Mesodermal cell (in vitro differentiated cells): ENCODE measurements around the gene FBXO10.
"Not testable (repeated sequence)": the region's sequence is repeated elsewhere in the genome, so short reads cannot be mapped to it uniquely, and the experiment has no call there.

Source experiments
- H3K27ac ChIP-seq: 2 replicates; pipeline ENCODE4 v1.7.0; 2013; ENCODE audit warnings: mild to moderate bottlenecking, low read depth, low read length, moderate library complexity; ENCODE audit not compliant: severe bottlenecking
- H3K36me3 ChIP-seq: 2 replicates; pipeline ENCODE4 v1.7.1; 2013; ENCODE audit warnings: mild to moderate bottlenecking, low read length, moderate library complexity; ENCODE audit not compliant: control insufficient read depth, insufficient read depth
- H3K4me1 ChIP-seq: one replicate; pipeline ENCODE4 v1.7.1; 2013; ENCODE audit warnings: mild to moderate bottlenecking, low read length; ENCODE audit not compliant: insufficient read depth, control insufficient read depth, poor library complexity, severe bottlenecking
- H3K4me3 ChIP-seq: 2 replicates; pipeline ENCODE4 v1.7.0; 2013; ENCODE audit warnings: low read length, control low read depth, mild to moderate bottlenecking; ENCODE audit not compliant: insufficient read depth, poor library complexity, severe bottlenecking; ENCODE audit errors: extremely low read depth
- H3K9me3 ChIP-seq: 2 replicates; pipeline ENCODE4 v1.7.1; 2013; ENCODE audit warnings: mild to moderate bottlenecking, low read length, moderate library complexity; ENCODE audit not compliant: control insufficient read depth
- whole genome bisulfite sequencing, 2 experiments: methylation state at CpG; one replicate each; pipeline ENCODE4 v1.1.5; 2013; ENCODE audit warnings: missing lambda C conversion rate in 2 of 2; ENCODE audit not compliant: insufficient coverage in 2 of 2; 5-methylcytosine and 5-hydroxymethylcytosine counted together

Gene FBXO10

GRCh38 chr9:37514415-37514814, 61.8 kb downstream of the FBXO10 start:
- H3K27ac ChIP-seq, H3K9me3 ChIP-seq, H3K4me1 ChIP-seq, H3K4me3 ChIP-seq: not testable (repeated sequence)
- WGBS, 2 experiments: 93 to 98% methylated on average over 6 to 7 of the region's 10 CpGs
- H3K36me3 ChIP-seq: peaks cover 38% of the 10 kb centered on the region

DNA sequence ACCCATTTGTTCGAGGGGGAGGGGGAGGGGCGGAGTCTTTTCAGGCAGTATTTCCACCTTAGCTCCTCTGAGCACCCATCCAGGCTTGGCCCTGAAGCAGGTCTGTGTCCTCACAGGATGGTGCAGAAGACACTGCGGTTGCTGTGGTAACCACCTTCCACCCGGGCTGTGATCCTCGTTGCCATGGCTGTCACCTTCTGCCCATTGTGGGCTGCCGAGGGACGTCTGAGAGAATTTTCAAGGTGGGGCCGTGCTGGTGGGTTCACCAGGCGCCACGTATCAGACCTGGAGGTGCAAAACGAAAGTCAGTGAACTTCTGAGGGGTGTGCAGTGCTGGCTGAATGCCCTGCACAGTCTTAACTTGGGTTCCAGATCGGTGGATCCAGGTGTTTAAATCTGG, 63.7 kb downstream of the FBXO10 start:
- Histone ChIP-seq H3K4me3 (no peak overlapping the region), H3K9me3 (no peaks in the 10 kb centered on the region), H3K4me1 (no peaks in the 10 kb centered on the region), H3K36me3 (peaks cover 41% of the 10 kb centered on the region), H3K27ac (no peak overlapping the region)
- WGBS, 2 experiments: 80 to 86% methylated on average over 10 of the region's 12 CpGs

DNA sequence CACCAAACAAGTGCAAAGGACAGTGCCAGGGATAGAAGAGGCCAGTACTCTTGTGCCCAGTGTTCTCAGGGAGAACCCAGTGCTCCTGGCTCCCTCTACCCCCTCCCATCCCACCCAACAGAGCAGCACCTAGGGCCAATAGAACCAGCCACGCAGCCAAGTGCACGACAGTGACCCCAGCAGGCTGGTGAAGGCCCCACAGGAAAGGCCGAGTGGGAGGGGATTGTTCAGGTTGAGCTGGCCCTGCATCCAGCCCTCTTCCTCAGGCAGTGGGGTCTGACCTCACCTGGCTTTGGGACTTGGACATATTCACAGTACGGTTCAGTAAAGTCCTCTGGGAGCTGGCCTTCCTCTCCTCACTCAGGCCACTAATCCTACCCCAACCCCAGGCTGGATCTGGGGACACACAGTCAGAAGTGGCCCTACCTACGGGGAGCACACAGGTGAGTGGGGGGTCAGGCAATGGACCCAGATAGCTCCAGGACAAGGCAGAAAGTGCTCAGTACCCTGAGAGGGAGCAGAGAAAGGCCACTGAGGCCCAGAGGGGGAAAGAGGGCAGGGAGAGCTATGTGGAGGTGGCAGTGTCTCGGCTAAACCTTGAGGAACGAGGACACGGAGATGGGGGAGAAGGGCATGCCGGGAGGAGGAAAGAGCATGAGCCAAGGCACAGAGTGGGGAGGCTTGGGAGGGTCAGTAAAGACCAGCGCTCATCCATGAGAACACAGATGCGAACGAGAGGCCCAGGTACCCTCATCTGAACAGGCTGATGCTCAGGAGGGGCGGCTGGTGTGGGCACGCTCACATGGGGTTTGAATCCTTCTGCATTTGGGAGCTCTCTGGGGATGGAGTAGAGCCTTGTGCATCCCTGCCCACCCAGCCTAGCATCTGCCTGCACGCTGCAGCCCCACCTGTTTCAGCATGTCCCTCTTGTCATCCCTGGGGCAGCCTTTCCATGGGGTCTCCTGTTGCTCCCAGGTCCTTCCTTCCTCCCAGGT, 64.9 kb downstream of the FBXO10 start:
- H3K4me1 ChIP-seq: no peaks in the 10 kb centered on the region
- 74 to 82% methylated on average over 11 to 14 of the region's 15 CpGs for WGBS, 2 experiments
- H3K9me3 ChIP-seq: no peaks in the 10 kb centered on the region
- H3K27ac ChIP-seq: no peak overlapping the region
- no peak overlapping the region for H3K4me3 ChIP-seq
- H3K36me3 ChIP-seq: peaks cover 44% of the 10 kb centered on the region

GRCh38 chr9:37510053-37510452, 66.1 kb downstream of the FBXO10 start:
- not testable (repeated sequence) for H3K4me1 ChIP-seq, H3K27ac ChIP-seq, H3K4me3 ChIP-seq, H3K9me3 ChIP-seq
- H3K36me3 ChIP-seq: peaks cover 49% of the 10 kb centered on the region
- 80 to 87% methylated on average over 1 to 5 of the region's 5 CpGs for WGBS, 2 experiments

DNA sequence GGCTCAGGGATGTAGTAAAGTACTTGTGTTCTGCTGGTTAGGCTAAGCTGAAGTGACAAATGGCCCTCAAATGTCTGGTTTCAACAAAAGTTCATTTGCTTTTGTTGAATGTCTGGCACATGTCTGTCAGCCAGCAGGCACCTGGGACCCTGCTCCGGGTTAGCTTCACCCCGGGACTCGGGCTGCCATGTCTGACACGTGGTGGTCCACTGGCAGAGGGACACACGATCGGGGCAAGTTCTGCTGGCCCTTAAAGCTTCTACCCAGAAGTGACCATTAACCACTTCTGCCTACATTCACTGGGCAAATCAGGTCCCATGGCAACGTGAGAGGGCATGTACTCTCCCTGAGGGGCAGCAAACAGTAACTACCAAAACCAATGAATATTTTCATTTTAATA, 66.6 kb downstream of the FBXO10 start:
- WGBS, 2 experiments: 87 to 94% methylated on average over 6 to 7 of the region's 7 CpGs
- Histone ChIP-seq H3K4me3 (no peak overlapping the region), H3K36me3 (peaks cover 54% of the 10 kb centered on the region), H3K27ac (no peak overlapping the region), H3K9me3 (no peaks in the 10 kb centered on the region), H3K4me1 (no peaks in the 10 kb centered on the region)

DNA sequence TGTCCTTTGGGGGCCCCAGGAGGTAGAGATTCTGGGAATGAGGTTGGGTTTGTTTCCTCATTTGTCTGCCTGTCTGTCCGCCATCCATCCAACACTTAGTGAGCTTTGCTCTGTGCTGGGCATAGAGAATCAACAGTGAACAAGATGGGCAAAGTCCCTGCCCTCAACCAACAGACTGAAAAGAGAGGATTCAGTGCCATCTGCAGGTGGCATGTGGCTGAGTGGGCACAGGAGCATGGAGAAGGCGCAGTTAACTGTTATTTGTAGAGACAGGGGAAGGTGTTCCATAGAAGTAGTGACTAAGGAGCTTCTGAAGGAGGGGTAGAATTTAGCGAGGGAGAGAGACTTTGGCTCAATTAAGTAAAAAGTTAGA, 67.4 kb downstream of the FBXO10 start:
- no peak overlapping the region for H3K4me3 ChIP-seq
- WGBS, 2 experiments: 90 to 100% methylated on average over 2 to 3 of the region's 3 CpGs
- H3K9me3 ChIP-seq: no peaks in the 10 kb centered on the region
- peaks cover 55% of the 10 kb centered on the region for H3K36me3 ChIP-seq
- H3K4me1 ChIP-seq: peaks cover 3% of the 10 kb centered on the region
- no peak overlapping the region for H3K27ac ChIP-seq

DNA sequence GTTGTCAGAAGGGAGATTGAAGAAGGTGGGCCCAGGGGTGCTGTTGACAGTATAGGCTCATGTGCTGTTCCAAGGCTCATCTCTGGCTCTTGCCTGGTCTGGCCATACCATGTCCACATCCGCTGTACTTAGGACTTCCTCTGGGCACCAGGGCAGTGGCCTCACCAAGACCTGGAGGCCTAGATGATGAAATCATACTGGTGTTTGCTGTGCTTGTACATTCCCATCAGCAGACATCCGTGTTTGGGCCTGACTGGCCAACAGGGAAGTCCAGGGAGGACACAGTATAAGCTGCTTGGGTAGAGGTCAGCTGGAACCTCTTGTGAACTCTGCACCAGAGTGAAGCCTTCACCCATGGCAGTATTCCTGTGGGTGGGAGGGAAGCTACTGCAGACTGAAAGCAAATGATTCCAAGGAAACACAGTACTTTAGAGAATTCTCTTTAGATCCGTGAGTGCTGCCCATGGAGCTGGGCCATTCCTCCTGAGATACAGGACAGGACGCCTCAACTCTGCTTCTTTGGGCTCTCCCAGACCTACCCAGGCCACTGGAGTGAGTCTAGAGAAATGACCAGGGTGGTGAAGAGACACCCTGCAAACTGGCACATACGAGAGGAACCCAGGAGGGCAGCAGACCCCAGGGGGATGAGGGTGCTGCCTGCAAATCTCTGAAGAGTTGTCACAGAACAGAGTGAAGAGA, 67.9 kb downstream of the FBXO10 start:
- Histone ChIP-seq H3K4me1 (peaks cover 4% of the 10 kb centered on the region), H3K36me3 (peaks cover 55% of the 10 kb centered on the region), H3K9me3 (no peaks in the 10 kb centered on the region), H3K27ac (no peak overlapping the region), H3K4me3 (no peak overlapping the region)
- WGBS, 2 experiments: 96 to 97% methylated on average over 4 to 5 of the region's 5 CpGs

DNA sequence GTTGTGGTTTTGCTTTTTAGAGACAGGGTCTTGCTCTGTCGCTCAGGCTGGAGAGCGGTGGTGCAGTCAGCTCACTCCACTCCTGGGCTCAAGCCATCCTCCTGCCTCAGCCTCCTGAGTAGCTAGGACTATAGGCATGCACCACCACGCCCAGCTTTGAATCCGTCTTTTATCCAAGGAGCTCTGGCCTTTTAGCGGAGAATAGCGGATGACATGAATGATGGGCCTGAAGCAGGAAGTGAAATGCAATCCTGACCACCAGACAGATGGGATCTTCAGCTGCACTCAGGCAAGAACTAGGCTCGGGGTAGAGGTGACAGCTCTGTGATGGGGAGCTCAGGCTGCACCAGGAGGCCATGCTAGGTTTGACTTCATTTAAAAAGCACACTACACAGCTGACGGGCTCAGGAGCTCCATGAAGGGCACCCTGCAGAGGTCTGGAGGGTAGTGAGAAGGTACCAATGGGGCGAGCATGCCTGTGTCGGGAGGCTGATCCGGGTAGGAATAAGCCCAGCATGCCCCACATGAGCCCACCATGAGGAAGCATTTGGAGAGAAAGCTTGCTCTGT, 68.5 kb downstream of the FBXO10 start:
- Histone ChIP-seq H3K4me1 (peaks cover 4% of the 10 kb centered on the region), H3K36me3 (peaks cover 59% of the 10 kb centered on the region), H3K9me3 (no peaks in the 10 kb centered on the region), H3K27ac (no peak overlapping the region), H3K4me3 (no peak overlapping the region)
- WGBS, 2 experiments: 95 to 99% methylated on average over 10 to 11 of the region's 11 CpGs

DNA sequence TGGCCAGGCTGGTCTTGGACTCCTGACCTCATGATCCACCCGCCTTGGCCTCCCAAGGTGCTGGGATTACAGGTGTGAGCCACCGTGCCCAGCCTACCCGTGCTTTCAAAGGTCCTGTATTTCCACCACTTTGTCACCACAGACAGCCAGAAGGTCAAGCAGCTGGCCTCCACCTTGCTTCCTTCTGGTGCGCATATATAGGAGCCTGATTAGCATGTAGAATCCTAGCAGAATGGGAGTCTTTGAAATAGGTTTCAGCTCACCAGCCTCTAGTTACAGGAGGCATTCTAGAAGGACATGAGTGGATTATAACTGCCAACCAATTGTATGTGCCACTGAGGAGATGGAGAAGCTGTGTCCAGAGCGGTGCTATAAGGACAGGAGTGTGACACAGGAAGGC, 71.6 kb downstream of the FBXO10 start:
- WGBS, 2 experiments: 83 to 98% methylated on average over 4 to 5 of the region's 5 CpGs
- Histone ChIP-seq H3K27ac (no peak overlapping the region), H3K9me3 (no peaks in the 10 kb centered on the region), H3K36me3 (peaks cover 78% of the 10 kb centered on the region), H3K4me3 (no peak overlapping the region), H3K4me1 (peaks cover 4% of the 10 kb centered on the region)

GRCh38 chr9:37503736-37504135, 72.4 kb downstream of the FBXO10 start:
- WGBS, 2 experiments: 92 to 95% methylated on average over 3 of the region's 3 CpGs
- Histone ChIP-seq H3K4me3 (no peak overlapping the region), H3K9me3 (no peaks in the 10 kb centered on the region), H3K4me1 (peaks cover 4% of the 10 kb centered on the region), H3K27ac (no peak overlapping the region), H3K36me3 (peaks cover 82% of the 10 kb centered on the region)
